ENCODE results near the gene SEMA3A.

DNA sequence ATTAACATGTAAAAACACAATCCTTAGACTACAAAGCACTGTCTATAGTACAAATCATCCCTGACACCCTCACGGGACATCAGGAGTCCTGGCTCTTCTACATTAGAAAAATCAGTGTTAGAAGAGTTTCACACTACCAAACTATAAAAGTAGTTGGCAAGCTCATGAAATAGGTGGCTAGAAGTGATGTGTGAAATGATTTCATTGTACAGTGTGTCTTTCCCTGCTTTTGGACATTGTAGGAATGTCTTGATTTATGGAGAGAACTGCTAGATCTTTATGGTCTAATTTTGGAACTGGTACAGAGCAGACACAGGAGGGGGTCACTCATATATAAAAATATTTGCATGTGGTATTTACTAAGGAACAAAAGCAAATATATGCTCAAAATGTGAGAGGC is 33.2 kb downstream of the SEMA3A start:
- TF ChIP-seq, protein P1, sequence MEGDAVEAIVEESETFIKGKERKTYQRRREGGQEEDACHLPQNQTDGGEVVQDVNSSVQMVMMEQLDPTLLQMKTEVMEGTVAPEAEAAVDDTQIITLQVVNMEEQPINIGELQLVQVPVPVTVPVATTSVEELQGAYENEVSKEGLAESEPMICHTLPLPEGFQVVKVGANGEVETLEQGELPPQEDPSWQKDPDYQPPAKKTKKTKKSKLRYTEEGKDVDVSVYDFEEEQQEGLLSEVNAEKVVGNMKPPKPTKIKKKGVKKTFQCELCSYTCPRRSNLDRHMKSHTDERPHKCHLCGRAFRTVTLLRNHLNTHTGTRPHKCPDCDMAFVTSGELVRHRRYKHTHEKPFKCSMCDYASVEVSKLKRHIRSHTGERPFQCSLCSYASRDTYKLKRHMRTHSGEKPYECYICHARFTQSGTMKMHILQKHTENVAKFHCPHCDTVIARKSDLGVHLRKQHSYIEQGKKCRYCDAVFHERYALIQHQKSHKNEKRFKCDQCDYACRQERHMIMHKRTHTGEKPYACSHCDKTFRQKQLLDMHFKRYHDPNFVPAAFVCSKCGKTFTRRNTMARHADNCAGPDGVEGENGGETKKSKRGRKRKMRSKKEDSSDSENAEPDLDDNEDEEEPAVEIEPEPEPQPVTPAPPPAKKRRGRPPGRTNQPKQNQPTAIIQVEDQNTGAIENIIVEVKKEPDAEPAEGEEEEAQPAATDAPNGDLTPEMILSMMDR (IDR thresholded peaks at IDR 0.05) = no peak
- no peak for TF ChIP-seq POLR2AphosphoS5 (IDR thresholded peaks at IDR 0.05)

Measured in breast epithelium (tissue), 3 donors.